HG02571 (cell line): ENCODE measurements around the gene TRPC1.
A peak's percentile ranks its signal among the peaks of the same experiment; 100 is the strongest.
"Not testable (repeated sequence)": the region's sequence is repeated elsewhere in the genome, so short reads cannot be mapped to it uniquely, and the experiment has no call there.

Experiments used
- ATAC-seq: cut with Tn5 transposase; IDR thresholded peaks from one replicate; pipeline ENCODE4 v1.9.1; 2021; ENCODE audit warnings: mild to moderate bottlenecking, moderate library complexity; ENCODE audit not compliant: unreplicated experiment

Gene TRPC1

DNA sequence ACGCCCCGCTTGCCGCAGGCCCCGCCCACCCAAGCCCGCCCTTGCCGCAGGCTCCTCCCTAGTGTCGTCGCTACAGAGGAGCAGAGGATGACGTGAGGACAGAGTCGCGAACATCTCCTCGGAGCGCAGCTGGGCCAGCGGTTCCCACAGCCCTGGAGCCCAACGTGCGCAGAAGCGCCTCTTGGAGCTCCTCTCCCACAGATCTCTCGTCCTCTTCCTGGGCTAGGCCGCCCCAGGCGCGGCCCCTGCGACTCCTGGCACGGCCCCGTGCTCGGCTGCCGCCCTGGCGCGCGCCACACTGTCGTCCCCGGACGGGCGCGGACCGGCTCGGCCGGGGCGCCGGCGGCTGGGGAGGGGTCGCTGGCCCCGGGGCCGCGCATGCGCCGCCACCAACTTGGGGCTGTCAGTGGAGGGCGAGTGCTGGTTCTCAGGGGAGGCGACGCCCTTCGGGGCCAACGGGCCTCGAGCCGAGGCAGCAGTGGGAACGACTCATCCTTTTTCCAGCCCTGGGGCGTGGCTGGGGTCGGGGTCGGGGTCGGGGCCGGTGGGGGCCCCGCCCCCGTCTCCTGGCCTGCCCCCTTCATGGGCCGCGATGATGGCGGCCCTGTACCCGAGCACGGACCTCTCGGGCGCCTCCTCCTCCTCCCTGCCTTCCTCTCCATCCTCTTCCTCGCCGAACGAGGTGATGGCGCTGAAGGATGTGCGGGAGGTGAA lies at the start of gene TRPC1:
Gene TRPC1, plus strand, starts transcription at position 67 of the 714 bp plus-strand sequence. Its CDS starts 526 bp downstream, at position 593.
- ATAC-seq, result peak; percentile 95

DNA sequence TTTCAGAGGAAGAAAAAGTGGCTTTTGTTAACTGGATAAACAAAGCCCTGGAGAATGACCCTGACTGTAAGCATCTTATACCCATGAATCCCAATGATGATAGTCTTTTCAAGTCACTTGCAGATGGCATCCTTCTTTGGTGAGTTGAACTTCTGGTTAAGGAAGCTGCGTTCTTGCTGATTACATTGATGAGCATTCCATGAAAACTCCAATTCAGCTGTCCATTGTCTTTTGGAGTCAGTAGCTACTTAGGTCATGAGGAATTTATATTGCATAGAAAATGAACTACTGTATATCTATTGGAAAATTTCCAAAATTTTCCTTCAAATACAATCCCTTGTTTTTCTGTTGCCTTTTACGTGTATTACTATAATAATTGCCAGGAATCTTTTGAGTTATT lies 47.7 kb upstream of the TRPC1 start:
- no peak for ATAC-seq

DNA sequence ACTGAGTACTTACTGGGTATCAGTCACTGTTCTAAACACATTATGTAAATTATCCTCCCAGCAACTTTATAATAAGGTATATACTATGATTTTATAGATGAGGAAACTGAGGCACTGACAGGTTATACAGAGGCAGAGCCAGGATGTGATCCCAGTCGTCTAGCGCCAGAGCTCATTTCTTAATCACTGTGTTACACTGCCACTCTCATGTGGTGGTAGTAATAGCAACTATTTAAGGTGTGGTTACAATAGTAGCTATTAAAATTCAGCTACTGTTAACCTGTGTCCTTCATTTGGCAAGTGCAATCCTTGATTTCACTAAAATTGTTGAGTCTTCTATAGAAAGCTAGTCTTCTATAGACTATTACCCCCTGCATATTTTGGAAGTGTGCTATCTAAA lies 43.1 kb upstream of the TRPC1 start:
- ATAC-seq, result no peak

DNA sequence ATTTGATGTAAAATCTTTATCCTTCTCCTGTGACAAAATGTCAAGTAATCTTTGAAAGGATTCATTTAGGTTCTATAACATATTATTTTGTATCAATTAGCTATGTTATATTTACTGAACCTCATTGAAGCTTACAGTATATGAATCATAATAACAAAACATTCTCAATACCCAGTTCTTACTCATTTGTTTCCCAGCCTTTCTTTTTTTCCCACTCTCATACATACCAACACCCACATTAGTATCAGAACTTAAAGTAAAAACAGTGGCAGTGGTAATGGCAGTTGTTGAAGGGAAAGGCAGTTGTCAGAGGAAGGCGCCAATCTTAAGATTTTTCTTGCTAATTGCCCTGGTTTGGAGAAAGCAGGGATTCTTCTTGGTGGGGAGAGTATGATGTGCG lies 33.2 kb upstream of the TRPC1 start:
- no peak for ATAC-seq

DNA sequence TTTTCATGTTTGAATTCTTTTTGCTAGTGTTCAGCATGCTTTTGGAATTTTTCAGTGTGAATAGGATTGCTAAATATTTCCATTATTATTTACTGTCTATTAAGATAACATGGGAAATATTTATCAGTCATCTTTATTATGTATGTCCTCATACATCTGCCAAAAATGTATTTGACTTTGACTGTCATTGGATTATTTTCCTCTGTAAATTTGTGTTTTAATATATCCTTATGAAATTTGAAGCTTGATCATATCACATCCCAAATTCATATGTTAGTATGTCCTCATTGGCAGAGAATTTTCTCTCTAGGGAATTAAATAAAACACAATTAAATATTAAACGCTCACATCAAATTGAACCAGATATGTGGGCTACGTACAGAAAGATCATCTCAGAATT lies 32.3 kb upstream of the TRPC1 start:
- no peak for ATAC-seq

DNA sequence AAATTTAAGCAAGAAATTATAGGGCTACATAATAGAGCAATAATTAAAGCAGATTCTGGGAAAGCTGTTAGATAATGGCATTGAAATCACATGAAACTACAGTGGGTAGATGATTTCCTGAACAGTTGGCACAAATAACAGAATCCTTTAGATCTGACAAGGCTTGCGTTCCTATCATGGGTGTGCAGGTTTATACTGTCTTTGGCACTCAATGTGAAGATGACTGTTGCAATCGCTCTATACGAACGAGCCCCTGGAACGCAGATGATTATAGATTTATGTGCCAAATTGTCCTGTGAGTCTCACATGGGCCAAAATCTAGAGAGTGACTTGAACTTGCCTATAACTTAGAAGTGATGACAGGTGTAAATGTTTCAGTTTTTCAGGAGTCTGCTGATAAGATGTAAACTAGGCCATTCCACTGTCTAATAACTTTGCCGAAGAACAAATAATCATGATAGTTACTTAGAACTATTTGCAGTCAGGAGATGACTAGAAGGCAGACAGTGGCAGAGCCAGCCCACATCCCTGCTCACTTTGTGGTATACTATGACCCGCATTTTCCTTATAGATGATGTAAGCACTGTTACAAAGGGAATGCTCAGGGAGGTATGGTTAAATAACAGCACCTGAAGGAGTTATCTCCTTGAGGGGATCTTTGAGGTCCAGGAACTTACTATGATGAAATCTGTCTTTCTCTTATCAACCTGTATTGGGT lies 30.5 kb upstream of the TRPC1 start:
- ATAC-seq, result no peak

DNA sequence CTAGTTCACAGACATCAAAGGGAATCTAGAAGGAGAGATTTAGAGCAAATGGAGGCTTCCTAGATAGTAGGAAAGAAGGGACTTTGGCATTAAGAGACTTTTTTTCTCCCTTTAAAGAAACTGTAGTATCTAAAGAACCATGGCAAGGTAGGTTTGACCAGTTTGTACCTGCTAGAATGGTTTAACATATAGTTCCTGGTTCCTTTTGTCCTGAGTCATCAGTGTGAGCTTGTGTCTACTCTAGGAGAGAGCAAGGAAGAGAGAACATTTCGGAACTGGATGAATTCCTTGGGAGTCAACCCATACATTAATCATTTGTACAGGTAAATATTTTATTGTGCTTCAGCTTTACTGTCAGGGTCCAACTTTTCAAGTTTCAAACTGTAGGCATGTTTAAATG lies 29.6 kb upstream of the TRPC1 start:
- no peak for ATAC-seq

DNA sequence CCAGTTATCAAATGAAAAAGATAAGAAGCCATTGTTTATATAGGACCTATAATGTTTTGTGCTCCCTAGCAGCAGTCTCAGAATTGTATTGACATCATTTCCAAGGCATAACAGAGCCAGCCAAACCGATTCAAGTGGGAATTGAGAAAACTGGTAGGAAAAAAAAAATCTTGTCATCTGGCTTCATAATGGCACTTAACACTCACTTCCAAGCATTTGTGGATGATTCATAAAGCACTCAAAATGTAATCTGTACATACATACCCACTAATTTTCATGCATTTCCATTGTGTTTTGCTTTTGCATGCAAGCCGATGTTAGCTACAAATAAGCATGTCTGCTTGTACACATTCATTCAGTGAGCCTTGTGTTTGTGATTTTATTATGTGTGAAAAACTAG lies 18.6 kb upstream of the TRPC1 start:
- no peak for ATAC-seq

DNA sequence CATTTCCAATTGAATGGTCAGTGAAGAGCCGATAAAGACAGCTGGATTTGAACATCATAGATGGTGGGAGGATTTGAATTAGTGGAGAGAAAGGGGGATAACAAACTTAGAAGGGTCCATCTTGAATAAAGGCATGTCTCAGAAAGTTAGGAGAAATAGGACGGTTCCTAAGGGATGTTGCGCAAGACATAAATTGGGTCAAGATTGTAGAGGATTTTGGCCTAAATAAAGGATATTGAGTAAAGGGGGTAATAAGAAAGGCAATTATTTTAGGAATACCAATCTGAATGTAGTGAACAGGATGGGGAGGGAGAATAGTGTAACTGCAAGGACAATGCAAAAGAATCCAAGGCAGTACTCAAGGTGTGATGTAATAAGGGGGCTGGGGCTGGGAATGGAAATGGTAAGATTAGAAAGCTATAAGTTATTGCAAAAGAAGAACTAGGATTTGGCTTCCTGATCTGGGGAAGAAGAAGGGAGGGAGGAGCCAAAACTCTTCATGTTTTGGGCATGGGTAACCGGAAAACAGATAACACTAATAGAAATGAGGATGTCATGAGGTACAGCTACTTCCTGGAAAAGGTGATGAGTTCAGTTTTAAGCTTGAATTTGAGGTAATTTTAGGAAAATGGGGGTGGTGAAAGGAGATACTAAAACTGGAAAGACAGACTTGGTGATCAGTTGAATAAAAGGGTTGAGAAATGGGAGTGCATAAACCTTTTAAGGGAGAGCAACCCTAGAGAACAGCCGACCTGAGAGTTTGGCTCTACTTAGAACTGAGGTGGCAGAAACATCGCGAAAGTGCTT lies 17.3 kb upstream of the TRPC1 start:
- ATAC-seq, result no peak

DNA sequence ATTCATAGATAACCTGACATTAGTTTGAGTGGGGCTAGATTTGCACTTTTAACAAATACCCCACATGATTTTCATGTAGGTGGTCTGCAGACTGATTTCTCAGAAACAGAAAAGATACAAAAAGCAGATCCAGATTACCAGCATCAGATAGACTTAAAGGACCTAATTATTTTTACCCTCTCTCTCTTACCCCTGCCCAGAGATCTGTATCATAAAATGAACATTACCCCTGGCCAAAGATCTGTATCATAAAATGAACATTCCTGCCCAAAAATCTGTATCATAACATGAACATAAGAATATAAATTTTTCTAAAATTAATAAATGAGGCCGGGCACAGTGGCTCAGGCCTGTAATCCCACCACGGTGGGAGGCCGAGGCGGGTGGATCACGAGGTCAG lies 14.6 kb upstream of the TRPC1 start:
- no peak for ATAC-seq

DNA sequence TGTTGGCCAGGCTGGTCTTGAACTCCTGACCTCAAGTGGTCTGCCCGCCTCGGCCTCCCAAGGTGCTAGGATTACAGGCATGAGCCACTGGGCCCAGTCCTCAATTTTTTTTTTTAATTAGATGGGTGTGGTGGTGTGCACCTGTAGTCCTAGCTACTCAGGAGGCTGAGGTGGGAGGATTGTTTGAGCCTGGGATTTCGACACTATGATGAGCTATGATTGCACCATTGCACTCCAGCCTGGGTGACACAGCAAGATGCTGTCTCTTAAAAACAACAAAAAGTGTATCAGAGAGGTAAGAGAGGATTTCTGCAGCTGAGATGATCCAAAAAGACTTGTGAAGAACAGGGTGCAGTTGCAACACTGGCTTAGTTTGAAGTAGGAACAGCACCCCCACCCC lies 9.0 kb upstream of the TRPC1 start:
- not testable (repeated sequence) for ATAC-seq

DNA sequence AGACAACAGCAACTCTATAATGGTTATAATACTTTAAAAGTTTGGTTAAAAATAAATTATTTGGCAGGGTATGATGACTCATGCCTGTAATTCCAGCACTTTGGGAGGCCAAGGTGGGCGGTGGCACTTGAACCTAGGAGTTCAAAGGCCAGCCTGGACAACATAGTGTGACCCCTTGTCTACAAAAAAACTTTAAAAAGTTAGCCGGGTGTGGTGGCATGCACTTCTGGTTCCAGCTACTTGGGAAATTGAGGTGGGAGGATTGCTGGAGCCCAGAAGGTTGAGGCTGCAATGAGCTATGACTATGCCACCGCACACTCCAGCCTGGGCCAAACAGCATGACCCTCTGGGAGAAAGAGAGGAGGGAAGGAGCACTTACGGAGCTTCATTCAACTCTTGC lies 7.7 kb upstream of the TRPC1 start:
- ATAC-seq, result no peak

DNA sequence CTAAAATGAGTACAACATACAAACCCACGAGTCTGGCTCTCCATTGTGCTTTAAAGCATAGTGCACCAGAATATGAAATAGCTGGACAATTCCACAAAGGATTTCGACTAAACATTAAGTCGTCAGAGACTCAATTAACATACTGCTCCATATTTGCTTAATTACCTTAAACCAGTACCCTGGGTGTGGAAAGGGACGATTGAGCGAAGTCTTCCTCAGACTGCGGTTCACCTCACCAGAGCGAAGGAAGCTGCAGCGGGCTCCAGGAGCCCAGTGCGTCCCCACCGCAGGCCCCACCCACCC lies 218 bp upstream of the TRPC1 start:
- no peak for ATAC-seq

DNA sequence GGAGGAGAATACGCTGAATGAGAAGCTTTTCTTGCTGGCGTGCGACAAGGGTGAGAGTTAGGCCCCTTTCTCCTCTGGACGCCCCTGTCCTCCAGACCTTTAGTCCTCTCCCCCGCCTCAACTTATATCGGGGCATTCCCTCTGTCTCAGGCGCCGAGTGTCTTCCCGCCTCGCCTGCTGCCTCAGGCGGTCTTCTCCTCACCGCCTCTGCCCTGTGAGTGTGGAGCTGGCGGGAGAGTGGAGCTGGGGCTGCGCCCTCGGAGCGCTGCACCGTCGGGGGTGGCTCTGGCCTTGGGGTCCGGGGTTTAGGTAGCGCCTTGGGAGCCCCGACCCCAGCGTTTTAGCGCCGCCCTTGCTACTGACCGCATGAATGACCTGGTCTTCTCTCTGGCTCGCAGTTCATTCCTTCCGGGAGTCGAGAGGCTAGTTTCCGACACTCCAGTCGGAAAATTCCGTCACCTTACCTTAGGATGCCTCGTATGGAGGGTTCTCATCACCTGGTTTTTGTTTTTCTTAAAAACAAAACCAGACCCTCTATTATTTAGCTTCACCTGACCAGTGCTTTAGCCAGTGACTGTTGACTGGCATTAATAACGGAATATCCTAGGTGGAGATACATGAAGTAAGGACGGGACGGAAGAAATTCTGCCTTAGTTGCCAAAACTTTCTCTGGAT lies 985 bp downstream of the TRPC1 start:
- ATAC-seq, result peak; percentile 18

DNA sequence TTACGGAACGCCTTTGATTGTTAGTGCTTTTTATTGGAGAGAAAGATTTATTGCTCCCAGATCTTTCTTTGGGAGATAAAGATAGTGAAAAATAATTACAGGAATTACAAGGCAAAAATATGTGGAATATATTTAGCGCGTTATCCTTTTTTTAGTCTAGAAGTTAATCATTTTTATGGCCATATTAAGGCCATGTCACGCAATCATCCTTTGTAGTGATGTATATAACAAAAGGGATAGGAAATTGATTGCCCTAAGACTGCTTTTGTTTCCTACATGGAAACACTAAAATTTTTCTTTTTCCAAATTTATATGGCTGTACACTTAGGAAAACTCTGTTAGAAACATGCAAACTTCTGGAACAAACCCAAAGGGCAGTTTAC lies 1.5 kb downstream of the TRPC1 start:
- ATAC-seq, result no peak

DNA sequence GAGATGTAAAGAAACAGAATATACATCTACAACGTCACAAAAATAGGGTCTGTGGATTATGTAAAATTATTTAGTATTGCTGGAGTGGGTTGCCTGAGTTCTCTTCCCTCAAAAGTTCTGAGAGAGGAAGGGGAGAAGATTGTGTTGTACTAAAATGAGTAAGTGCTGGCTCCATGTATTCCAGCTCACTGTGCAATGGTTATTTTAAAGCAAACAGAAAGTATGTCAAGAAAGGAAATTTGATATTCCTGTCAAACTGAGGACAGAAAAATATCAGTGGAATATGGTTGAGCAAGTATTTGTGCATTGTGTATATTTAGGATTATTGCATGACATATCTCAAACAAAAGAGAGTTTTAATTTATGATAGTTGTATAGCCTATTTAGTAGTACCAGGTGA lies 2.2 kb downstream of the TRPC1 start:
- no peak for ATAC-seq

DNA sequence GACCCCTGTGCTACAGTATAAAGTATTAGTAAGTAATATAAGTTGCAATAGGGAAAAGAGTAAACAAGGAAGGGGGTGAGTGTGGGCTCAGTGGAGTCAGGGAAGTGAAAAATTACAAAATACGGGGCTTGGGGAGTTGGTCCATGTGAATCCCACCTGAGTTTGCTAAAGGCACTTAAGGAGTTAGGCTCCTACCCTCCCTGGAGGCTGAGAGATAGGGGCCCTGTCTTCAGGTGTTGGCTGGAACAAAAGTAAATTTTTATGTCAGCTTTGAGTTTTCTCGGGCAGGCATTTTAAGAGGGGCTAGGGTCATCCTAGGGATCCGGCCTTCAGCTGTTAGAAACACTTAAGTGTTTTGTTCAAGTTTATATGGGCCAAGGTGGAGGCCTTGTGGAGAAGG lies 8.2 kb downstream of the TRPC1 start:
- no peak for ATAC-seq

DNA sequence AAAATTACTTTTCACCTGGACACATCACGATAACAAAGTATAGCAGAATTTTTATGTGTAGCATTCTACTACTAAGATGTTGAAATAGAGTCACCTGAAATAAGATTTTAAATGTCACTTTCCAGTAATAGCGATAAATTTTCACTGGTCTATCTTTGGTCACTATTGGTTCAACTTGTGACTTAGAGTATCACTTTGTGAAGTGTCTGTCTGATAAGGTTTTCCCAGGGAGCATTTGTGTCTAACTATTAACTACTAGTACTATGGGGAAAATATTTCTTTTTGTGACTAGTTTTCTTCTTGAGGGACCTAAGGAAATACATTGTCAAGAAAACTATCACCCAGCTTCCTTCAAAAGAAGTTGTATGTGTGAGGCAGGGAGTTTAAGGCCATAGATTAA lies 11.0 kb downstream of the TRPC1 start:
- no peak for ATAC-seq

DNA sequence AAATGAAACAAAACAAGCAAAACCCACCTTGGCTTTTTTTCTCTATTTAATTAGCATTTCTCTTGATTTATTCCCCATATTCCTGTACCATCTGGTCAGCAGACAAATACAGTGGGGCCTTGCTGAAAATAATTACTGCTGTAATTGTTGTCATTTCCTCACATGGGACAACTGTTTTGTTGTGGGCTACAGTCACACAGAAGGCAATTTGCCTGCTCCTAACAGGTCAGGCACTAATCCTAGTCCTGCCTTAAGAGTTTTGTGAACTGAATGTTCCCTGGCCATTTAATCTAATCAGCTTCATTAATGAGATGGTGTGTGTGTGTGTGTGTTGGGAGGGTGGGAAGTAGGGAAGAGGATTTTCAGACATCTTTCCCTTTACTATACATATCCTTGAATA lies 11.6 kb downstream of the TRPC1 start:
- no peak for ATAC-seq

DNA sequence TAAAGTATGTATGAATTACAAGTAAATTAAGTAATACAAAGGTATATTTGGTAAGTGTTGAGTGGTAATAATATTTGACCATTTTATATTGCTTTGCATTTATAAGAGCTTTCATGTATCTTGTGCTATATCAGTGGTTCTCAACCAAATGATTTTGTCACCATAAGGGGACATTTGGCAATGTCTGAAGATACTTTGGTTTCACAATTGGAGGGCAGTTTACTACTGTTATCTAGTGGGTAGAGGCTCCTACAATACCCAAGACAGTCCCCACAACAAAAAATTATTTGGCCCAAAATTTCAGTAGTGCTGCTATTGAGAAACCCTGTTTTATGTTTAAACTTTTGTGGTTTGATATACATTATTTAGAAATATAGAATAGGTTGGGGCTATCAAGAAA lies 14.6 kb downstream of the TRPC1 start:
- ATAC-seq, result no peak

DNA sequence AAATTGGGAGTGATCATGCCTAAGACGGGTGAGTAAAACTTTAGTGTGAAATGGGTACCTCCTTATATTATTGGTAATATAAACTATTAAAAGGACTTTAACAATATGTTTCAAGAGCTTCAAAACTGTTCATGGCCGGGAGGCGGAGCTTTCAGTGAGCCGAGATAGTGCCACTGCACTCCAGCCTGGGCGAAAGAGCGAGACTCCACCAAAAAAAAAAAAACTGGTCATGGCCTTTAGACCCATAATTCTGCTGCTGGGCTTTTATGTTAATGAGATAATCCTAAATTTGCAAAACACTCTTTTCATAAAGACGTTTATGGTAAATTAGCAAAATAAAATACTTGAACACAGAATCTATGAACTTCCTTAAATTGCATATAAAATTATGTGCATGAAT lies 22.8 kb downstream of the TRPC1 start:
- ATAC-seq, result no peak

DNA sequence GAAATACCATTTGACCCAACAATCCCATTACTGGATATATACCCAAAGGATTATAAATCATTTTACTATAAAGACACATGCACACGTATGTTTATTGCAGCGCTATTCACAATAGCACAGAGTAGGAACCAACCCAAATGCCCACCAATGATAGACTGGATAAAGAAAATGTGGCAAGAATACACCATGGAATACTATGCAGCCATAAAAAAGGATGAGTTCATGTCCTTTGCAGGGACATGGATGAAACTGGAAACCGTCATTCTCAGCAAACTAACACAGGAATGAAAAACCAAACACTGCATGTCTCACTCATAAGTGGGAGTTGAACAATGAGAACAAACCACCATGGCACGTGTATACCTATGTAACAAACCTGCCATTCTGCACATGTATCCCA lies 26.7 kb downstream of the TRPC1 start:
- ATAC-seq, result not testable (repeated sequence)
